HTERT RPE-1 (cell line): ENCODE data around the gene EDIL3.

Experiments
- in situ Hi-C: fragments of 300-500 bp; cut with MboI; formaldehyde crosslinking; loops from 4 replicates; pipeline ENCODE4 v1.14.3; 2020; ENCODE audit warnings: low sequenced_read_pairs

The EDIL3 gene

DNA sequence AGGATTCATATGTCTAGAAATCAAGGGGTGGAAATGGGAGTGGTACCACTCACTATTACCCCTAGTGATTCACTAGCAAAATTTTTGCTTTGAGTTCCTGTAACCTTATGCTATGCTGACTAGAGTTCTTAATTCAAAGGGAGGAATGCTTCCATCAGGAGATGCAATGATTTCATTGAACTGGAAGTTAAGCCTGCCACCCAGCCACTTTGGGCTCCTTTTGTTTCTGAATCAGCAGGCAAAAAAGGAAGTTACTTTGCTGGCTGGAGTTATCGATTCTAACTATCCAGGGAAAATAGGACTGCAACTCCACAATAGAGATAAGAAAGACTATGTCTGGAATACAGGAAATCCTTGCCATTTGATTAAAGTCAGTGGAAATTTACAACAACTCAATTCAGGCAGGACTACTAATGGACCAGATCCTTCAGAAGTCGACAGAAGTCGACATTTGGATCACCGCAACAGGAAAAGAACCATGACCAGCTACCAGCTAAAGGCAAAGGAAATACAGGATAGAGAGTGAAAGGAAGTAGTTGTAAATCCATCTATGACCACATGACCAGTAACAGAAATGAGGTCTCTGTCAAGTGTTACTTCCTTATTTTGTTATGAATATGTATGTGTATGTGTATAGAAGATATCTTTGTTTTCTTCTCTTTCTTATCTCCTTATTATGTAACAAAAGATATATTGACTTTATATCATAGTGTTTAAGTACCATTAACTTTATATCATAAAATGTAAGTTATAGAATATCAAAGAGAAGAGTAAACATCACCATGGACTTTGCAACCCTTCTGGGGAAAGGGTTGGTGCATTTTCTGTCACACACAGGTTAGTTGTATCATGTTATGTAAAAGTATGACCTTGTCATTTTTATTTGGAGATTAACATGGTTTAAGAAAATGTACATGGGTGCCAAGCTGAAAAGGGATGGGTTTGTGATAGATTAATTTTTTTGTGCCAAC, 465.3 kb downstream of the EDIL3 start:
- in situ Hi-C loops: no loop called here

DNA sequence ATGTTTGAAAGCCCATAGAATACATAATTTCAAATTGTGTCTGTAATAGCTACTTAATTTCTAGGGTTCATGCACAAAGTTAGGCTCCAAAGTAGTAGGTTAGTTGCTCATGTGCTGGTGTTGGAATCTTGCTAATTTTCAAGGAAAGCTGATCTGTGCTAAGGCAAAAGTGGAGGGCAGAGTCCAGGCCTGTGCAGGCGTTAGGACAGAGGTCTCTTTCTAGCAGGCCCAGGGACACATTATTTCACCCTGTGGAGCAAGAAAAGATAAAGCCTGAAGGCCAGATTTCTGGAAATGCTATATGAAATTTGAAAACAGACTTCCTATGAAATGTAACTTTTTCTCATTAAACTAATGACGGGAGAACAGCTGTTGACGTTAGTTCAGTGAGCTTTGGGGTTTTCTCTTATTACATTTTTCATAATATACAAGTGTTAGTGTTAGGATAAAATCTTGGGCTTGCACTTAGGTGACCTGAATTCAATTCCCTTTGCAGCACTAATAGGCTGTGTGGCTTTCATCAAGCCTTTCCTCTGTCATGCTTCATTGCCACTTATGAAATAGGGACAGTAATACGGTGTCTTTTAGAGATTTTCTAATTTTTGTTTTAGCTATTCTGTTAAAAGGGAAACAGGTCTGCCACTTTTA, 467.3 kb downstream of the EDIL3 start:
- in situ Hi-C loops: no loop called here

DNA sequence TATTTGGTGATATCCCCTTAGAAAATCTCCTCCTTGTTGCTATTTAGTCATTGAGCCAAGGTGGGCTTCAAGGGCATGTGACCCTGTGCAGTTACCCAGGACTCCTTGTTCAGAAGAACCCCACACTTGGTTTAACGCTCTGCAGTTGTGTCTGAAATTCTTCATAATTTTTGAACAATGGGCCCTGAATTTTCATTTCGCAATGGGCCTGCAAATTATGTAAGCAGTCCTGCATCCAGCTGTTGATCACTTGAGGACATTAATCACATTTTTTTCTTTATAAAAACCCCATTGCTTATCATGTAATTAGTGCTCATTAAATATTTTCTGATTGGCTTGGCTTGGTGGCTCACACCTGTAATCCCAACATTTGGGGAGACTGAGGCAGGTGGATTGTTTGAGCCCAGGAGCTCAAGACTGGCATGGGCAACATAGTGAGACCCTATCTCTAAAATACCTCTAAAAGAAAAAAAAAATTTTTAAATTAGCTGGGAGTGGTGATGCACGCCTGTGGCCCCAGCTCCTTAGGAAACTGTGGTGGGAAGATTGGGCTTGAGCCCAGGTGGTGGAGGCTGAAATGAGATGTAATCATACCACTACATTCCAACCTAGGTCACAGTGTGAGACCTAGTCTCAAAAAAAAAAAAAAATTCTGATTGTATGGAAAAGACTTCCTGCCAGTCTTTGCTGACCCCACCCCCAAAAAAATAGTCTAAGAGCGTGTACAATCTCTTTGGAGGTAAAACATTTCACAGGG, 469.8 kb downstream of the EDIL3 start:
- in situ Hi-C loops: no loop called here

DNA sequence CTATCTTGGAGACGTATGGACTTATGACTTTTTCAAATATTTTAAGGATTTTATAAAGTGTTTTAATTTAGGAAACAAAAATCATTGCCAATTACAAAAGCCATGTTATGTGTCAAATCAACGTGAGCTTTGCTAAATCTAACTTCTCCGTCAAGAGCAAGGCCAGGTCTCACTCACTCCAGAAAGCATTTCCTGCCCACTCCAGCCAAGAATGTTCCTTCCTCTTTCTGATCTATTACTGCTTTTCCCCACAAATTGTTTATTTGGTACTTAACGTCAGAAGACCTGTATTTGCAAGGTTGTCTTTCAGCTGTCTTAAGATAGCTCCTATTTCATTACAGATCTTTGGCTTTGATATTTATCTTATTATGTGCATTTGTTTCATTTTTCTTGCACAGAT, 470.5 kb downstream of the EDIL3 start:
- in situ Hi-C loops: no loop called here

DNA sequence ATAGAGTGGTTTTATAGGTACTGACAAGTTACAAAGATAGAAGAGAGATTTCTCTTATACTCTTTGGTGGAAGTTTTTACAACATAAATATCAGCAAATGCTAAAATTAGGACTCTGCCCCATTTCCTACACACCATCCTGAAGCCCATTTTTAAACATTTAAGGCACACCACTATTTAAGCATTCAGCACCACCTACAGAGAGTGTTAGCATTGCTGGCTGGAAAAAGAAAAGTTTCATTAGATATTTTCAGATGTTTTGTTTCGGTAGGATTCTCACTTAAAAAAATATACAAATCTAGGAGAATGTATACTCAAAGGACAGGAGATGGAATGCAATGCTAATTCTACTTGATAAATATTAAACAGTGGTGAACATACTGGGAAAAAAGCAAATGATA, 471.1 kb downstream of the EDIL3 start:
- in situ Hi-C loops: no loop called here

- in situ Hi-C loops: no loop called here
Measured at GRCh38 chr5:83911367-83911919, 473.2 kb downstream of the EDIL3 start.

DNA sequence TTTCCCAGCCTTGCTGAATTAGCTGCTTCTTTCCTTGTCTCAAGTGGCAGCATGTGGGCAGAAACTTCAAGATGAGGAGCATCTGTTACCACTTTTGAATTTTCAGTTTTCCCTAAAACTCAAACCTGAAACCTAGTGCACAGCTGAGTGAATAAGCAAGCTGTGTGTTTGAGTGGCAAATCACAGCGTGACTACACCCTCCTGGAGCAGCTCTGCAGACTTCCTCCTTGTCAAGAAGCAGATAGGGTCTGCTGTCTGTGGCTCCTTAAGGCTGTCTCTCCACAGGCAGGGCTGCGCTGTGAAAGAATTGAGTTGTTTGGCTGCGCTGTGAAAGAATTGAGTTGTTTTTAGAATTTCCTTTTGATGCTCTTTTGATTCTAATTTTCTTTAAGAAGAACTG, 484.4 kb downstream of the EDIL3 start:
- in situ Hi-C loops: no loop called here

GRCh38 chr5:83899326-83899970, 485.2 kb downstream of the EDIL3 start:
- in situ Hi-C loops: no loop called here

- in situ Hi-C loops: no loop called here
Measured at GRCh38 chr5:83895860-83896259, 488.8 kb downstream of the EDIL3 start.

DNA sequence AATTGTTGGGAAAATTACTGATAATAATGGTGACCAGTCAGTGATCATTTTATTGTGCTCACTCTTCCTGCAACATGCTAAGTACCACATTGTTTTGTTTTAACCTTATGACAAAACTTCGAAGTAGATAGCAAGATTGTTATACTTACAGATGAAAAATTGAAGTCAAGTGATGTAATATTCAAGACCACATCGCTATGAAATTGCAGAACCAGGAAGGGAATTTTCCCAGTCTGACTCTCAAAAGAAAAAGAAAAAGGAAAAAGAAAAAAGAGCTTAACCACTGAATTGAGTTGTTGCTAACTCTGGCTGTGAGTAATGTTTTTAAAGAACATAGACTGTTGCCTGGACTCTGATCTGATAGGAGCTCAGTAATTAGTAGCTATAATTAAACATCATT, 493.4 kb downstream of the EDIL3 start:
- in situ Hi-C loops: no loop called here
